ENCODE results near the gene TOR1AIP1.

The TOR1AIP1 gene

GRCh38 chr1:179921472-179921871, 39.4 kb downstream of the TOR1AIP1 start:
- TF ChIP-seq ZFX (IDR thresholded peaks at IDR 0.05; ENCODE audit: borderline replicate concordance): no peak
- no peak for TF ChIP-seq CTCF (IDR thresholded peaks at IDR 0.05)
- H3K27ac ChIP-seq: no peak overlapping the region

- H3K27ac ChIP-seq: no peak overlapping the region
- no peak for TF ChIP-seq ZFX (IDR thresholded peaks at IDR 0.05; ENCODE audit: borderline replicate concordance)
- no peak for TF ChIP-seq CTCF (IDR thresholded peaks at IDR 0.05)
Measured at GRCh38 chr1:179921981-179922872, 40.1 kb downstream of the TOR1AIP1 start.

GRCh38 chr1:179923029-179923428, 40.9 kb downstream of the TOR1AIP1 start:
- no peak for TF ChIP-seq ZFX (IDR thresholded peaks at IDR 0.05; ENCODE audit: borderline replicate concordance)
- no peak for TF ChIP-seq CTCF (IDR thresholded peaks at IDR 0.05)
- no peak overlapping the region for H3K27ac ChIP-seq

- no peak overlapping the region for H3K27ac ChIP-seq
- TF ChIP-seq ZFX (IDR thresholded peaks at IDR 0.05; ENCODE audit: borderline replicate concordance) (no peak), CTCF (IDR thresholded peaks at IDR 0.05) (no peak)
Measured at GRCh38 chr1:179924268-179924667, 42.2 kb downstream of the TOR1AIP1 start.

- H3K27ac ChIP-seq: no peak overlapping the region
- TF ChIP-seq ZFX (IDR thresholded peaks at IDR 0.05; ENCODE audit: borderline replicate concordance) (no peak), CTCF (IDR thresholded peaks at IDR 0.05) (no peak)
Measured at GRCh38 chr1:179925302-179925701, 43.2 kb downstream of the TOR1AIP1 start.

GRCh38 chr1:179925922-179926849, 44.1 kb downstream of the TOR1AIP1 start:
- TF ChIP-seq CTCF (IDR thresholded peaks at IDR 0.05) (no peak), ZFX (IDR thresholded peaks at IDR 0.05; ENCODE audit: borderline replicate concordance) (no peak)
- H3K27ac ChIP-seq: no peak overlapping the region

Data from 22Rv1 (cell line).